HCT116 (cell line): ENCODE measurements around the gene SH3PXD2A. TPM values are rescaled to one million over a fixed set of nuclear protein-coding genes. Genes with fewer than 3 reads are reported as not detected.

Experiments used
- ATAC-seq: fragments of 200-7000 bp; cut with Tn5 transposase; 2 replicates; pipeline ENCODE4 v1.9.1; 2020; ENCODE audit warnings: mild to moderate bottlenecking, moderate library complexity
- BruUV-seq: library from RNA; stranded (reverse); fragments of 400-500 nt; replicated peaks from 2 replicates; lab custom pipeline; 2021; lab: Mats Ljungman, UMichigan
- CTCF ChIA-PET: fragments of 300-600 bp; sonication (Branson Sonifier 250); formaldehyde crosslinking; loops from one replicate; lab custom pipeline; 2021; ENCODE audit warnings: antibody characterized with exemption; lab: Charles Lee
- POLR2A ChIA-PET: fragments of 300-600, 350-600 bp; sonication (Branson Sonifier 250); formaldehyde crosslinking; loops from one replicate; lab custom pipeline; 2021; ENCODE audit warnings: antibody characterized with exemption; lab: Charles Lee
- RAD21 ChIA-PET, 2 experiments: fragments of 300-600 bp; sonication (Branson Sonifier 250); formaldehyde crosslinking; loops; one replicate each; lab custom pipeline; 2023; ENCODE audit warnings: low total read pairs in 2 of 2; ENCODE audit not compliant: uncharacterized antibody in 2 of 2, unreplicated experiment in 2 of 2, low non-redundant PET in 1 of 2; lab: Charles Lee
- DNase-seq: peaks from one replicate; pipeline ENCODE4 v3.0.0-alpha.2; 2010; ENCODE audit warnings: low read depth, low spot score
- H2AFZ ChIP-seq: fragments of 200-600 bp; shearing (Covaris generic), sonication (generic); 2 replicates; pipeline ENCODE4 v1.6.1; 2017; ENCODE audit warnings: low read depth, mixed run types, mixed read lengths, antibody characterized with exemption, low read length; ENCODE audit not compliant: poor library complexity, severe bottlenecking
- H3K27ac ChIP-seq: 2 replicates; pipeline ENCODE4 v1.5.1; 2012; ENCODE audit warnings: low read depth, low read length
- H3K27me3 ChIP-seq: fragments of 200-600 bp; sonication (generic); 2 replicates; pipeline ENCODE4 v1.6.1; 2016; ENCODE audit warnings: mixed run types, low read length, mixed read lengths; ENCODE audit not compliant: insufficient read depth
- H3K36me3 ChIP-seq, 2 experiments: fragments of 200-500 bp in 1 of 2; fragments of 200-600 bp in 1 of 2; sonication (Bioruptor generic) in 1 of 2; sonication (generic) in 1 of 2; 2 replicates each; pipeline versions ENCODE4 v1.5.1 to v1.6.1; 2014 to 2016; ENCODE audit warnings: low read length in 2 of 2, inconsistent platforms in 1 of 2, mixed read lengths in 1 of 2, mixed run types in 1 of 2; ENCODE audit not compliant: insufficient read depth in 2 of 2, control insufficient read depth in 1 of 2
- H3K4me1 ChIP-seq, 2 experiments: fragments of 200-600 bp in 1 of 2; sonication (generic) in 1 of 2; 2 replicates each; pipeline versions ENCODE4 v1.5.1 to v1.6.1; 2012 to 2017; ENCODE audit warnings: low read length in 2 of 2, inconsistent platforms in 1 of 2, mild to moderate bottlenecking in 1 of 2, mixed read lengths in 1 of 2, mixed run types in 1 of 2, moderate library complexity in 1 of 2; ENCODE audit not compliant: insufficient read depth in 2 of 2, control insufficient read depth in 1 of 2
- H3K4me2 ChIP-seq: fragments of 200-600 bp; sonication (generic); 2 replicates; pipeline ENCODE4 v1.6.1; 2017; ENCODE audit warnings: mixed run types, low read length, mixed read lengths
- H3K4me3 ChIP-seq, 2 experiments: fragments of 200-600 bp in 1 of 2; sonication (generic) in 1 of 2; replicated peaks in 1 of 2; 2 replicates each; pipeline ENCODE4 v1.5.1; 2011 to 2016; ENCODE audit warnings: low read length in 2 of 2, control low read depth in 1 of 2, low read depth in 1 of 2, mild to moderate bottlenecking in 1 of 2, mixed read lengths in 1 of 2, mixed run types in 1 of 2
- H3K79me2 ChIP-seq: fragments of 200-600 bp; sonication (generic); 2 replicates; pipeline ENCODE4 v1.6.1; 2017; ENCODE audit warnings: mild to moderate bottlenecking, mixed run types, low read length, moderate library complexity, mixed read lengths; ENCODE audit not compliant: insufficient read depth
- H3K9ac ChIP-seq: fragments of 200-600 bp; sonication (generic); 2 replicates; pipeline ENCODE4 v1.6.1; 2016; ENCODE audit warnings: low read length, mixed read lengths
- H3K9me2 ChIP-seq: fragments of 200-600 bp; sonication (generic), shearing (Covaris generic); 2 replicates; pipeline ENCODE4 v1.6.1; 2017; ENCODE audit warnings: mixed run types, mild to moderate bottlenecking, moderate library complexity; ENCODE audit not compliant: insufficient read depth
- H3K9me3 ChIP-seq, 2 experiments: fragments of 200-500 bp in 1 of 2; fragments of 200-600 bp in 1 of 2; sonication (Bioruptor generic) in 1 of 2; sonication (generic) in 1 of 2; 2 replicates each; pipeline ENCODE4 v1.6.1; 2014 to 2017; ENCODE audit warnings: low read length in 2 of 2, mixed read lengths in 2 of 2, inconsistent platforms in 1 of 2, low read depth in 1 of 2, mild to moderate bottlenecking in 1 of 2, mixed run types in 1 of 2, moderate library complexity in 1 of 2; ENCODE audit not compliant: control insufficient read depth in 1 of 2, insufficient read depth in 1 of 2
- H4K20me1 ChIP-seq: fragments of 200-600 bp; sonication (generic), shearing (Covaris generic); 2 replicates; pipeline ENCODE4 v1.6.1; 2017; ENCODE audit warnings: mixed run types, mild to moderate bottlenecking, moderate library complexity; ENCODE audit not compliant: insufficient read depth
- ATF3 ChIP-seq: IDR thresholded peaks from 2 replicates; pipeline ENCODE4 v1.6.1; 2012
- CBX3 ChIP-seq: IDR thresholded peaks from 2 replicates; pipeline ENCODE4 v1.6.1; 2012; ENCODE audit warnings: low read depth
- CTCF ChIP-seq, 3 experiments: fragments of 200-600 bp in 1 of 3; sonication (generic) in 1 of 3; IDR thresholded peaks in 2 of 3; conservative IDR thresholded peaks in 1 of 3; 2 replicates each; pipeline ENCODE4 v1.5.1; 2012 to 2017; ENCODE audit warnings: low read depth in 2 of 3, low read length in 2 of 3, antibody characterized with exemption in 1 of 3, borderline replicate concordance in 1 of 3, control low read depth in 1 of 3, mild to moderate bottlenecking in 1 of 3, mixed read lengths in 1 of 3, mixed run types in 1 of 3, moderate library complexity in 1 of 3; ENCODE audit not compliant: insufficient read depth in 1 of 3
- EGR1 ChIP-seq: IDR thresholded peaks from 2 replicates; pipeline ENCODE4 v1.6.1; 2012; ENCODE audit warnings: low read depth
- ELF1 ChIP-seq: IDR thresholded peaks from 2 replicates; pipeline ENCODE4 v1.6.1; 2012; ENCODE audit warnings: low read depth, borderline replicate concordance
- EZH2 ChIP-seq: fragments of 200-600 bp; sonication (generic); IDR thresholded peaks from 2 replicates; pipeline ENCODE4 v1.6.1; 2017; ENCODE audit warnings: antibody characterized with exemption, mixed run types
- EZH2phosphoT487 ChIP-seq: fragments of 200-600 bp; IDR thresholded peaks from 2 replicates; pipeline ENCODE4 v1.6.1; 2018; ENCODE audit warnings: antibody characterized with exemption, borderline replicate concordance
- JUND ChIP-seq: IDR thresholded peaks from 2 replicates; pipeline ENCODE4 v1.6.1; 2012
- MAX ChIP-seq: IDR thresholded peaks from 2 replicates; pipeline ENCODE4 v1.6.1; 2012
- POLR2A ChIP-seq: IDR thresholded peaks from 2 replicates; pipeline ENCODE4 v1.7.0; 2011; ENCODE audit warnings: borderline replicate concordance; ENCODE audit not compliant: insufficient read depth, insufficient read length; ENCODE audit errors: extremely low read depth
- POLR2AphosphoS5 ChIP-seq: IDR thresholded peaks from 2 replicates; pipeline ENCODE4 v1.6.1; 2011; ENCODE audit warnings: mild to moderate bottlenecking, low read depth, low read length, moderate library complexity
- SP1 ChIP-seq: IDR thresholded peaks from 2 replicates; pipeline ENCODE4 v1.6.1; 2012; ENCODE audit warnings: low read depth
- SRF ChIP-seq: IDR thresholded peaks from 2 replicates; pipeline ENCODE4 v1.6.1; 2012; ENCODE audit warnings: low read depth
- TCF7L2 ChIP-seq: IDR thresholded peaks from 2 replicates; pipeline ENCODE4 v1.7.0; 2011; ENCODE audit warnings: borderline replicate concordance, inconsistent platforms; ENCODE audit not compliant: insufficient read depth, insufficient read length; ENCODE audit errors: extremely low read depth
- YY1 ChIP-seq: IDR thresholded peaks from 2 replicates; pipeline ENCODE4 v1.6.1; 2011; ENCODE audit warnings: low read length, low read depth, moderate library complexity, mild to moderate bottlenecking; ENCODE audit not compliant: insufficient replicate concordance; ENCODE audit errors: extremely low read depth
- ZBTB33 ChIP-seq: IDR thresholded peaks from 2 replicates; pipeline ENCODE4 v1.6.1; 2011; ENCODE audit warnings: mild to moderate bottlenecking, low read length, moderate library complexity; ENCODE audit not compliant: insufficient replicate concordance; ENCODE audit errors: extremely low read depth
- ZFX ChIP-seq: fragments of 450-650 bp; IDR thresholded peaks from 2 replicates; pipeline ENCODE4 v1.6.1; 2017
- ZNF274 ChIP-seq: fragments of 200-500 bp; sonication (Bioruptor generic); IDR thresholded peaks from 2 replicates; pipeline ENCODE4 v1.6.1; 2014; ENCODE audit warnings: mild to moderate bottlenecking, low read depth, low read length, inconsistent platforms
- intact Hi-C: fragments of 100-400 bp; cut with micrococcal nuclease; formaldehyde crosslinking; loops from 2 replicates; pipeline ENCODE4 v1.10.0; 2022
- total RNA-seq: library from RNA; stranded (reverse); gene quantifications from one replicate; pipeline ENCODE4 v1.2.1, GENCODE V29; 2021; ENCODE audit not compliant: unreplicated experiment

SH3PXD2A gene
- total RNA-seq, 1 experiment from 2014 or later = 8.7 TPM

- Histone ChIP-seq H3K9me3 (no peaks in the 10 kb centered on the region), H3K36me3 (no peaks in the 10 kb centered on the region), H3K79me2 (no peaks in the 10 kb centered on the region), H2AFZ (no peak overlapping the region), H3K4me1 (peaks cover 6 to 8% of the 10 kb centered on the region in 2 experiments; a peak in 3 of 4 replicates), H3K9ac (no peak overlapping the region), H3K27ac (no peak overlapping the region), H4K20me1 (no peaks in the 10 kb centered on the region), H3K4me2 (no peak overlapping the region), H3K4me3 (no peak overlapping the region), H3K27me3 (no peaks in the 10 kb centered on the region)
- POLR2A ChIA-PET = no interaction called here
- RAD21 ChIA-PET = no interaction called here
- intact Hi-C loops = no loop called here
- CTCF ChIA-PET = no interaction called here
- TF ChIP-seq ZFX (no peak), SRF (no peak)
- TF ChIP-seq, all 23 proteins: peak for 0
- no TSS peak for BruUV-seq
- ATAC-seq (no peak), DNase-seq (no peak)
- H3K9me2 ChIP-seq = no peaks in the 10 kb centered on the region
Observed at GRCh38 chr10:103673606-103674005, 181.8 kb downstream of the SH3PXD2A start.

- H3K4me2 ChIP-seq = no peak overlapping the region
- H2AFZ ChIP-seq = no peak overlapping the region
- peaks cover 6 to 8% of the 10 kb centered on the region in 2 experiments; a peak in 3 of 4 replicates for H3K4me1 ChIP-seq
- no peaks in the 10 kb centered on the region for H3K9me2 ChIP-seq
- no peaks in the 10 kb centered on the region for H3K79me2 ChIP-seq
- no peaks in the 10 kb centered on the region for H3K27me3 ChIP-seq
- ChIA-PET RAD21 (no interaction called here), POLR2A (no interaction called here), CTCF (interaction anchor here (0.6 to 0.8 kb wide), 2 partner anchors 14 to 71 kb away, joined by 3 read pairs; no protein-coding TSS in a partner anchor)
- no peak overlapping the region for H3K4me3 ChIP-seq
- no peak overlapping the region for H3K27ac ChIP-seq
- no peaks in the 10 kb centered on the region for H3K36me3 ChIP-seq
- BruUV-seq = no TSS peak
- no peaks in the 10 kb centered on the region for H3K9me3 ChIP-seq
- H3K9ac ChIP-seq = no peak overlapping the region
- no peak for ATAC-seq
- intact Hi-C loops = no loop called here
- no peaks in the 10 kb centered on the region for H4K20me1 ChIP-seq
- DNase-seq = no peak
- TF ChIP-seq MAX (no peak), CTCF (IDR thresholded peaks at IDR 0.05 in 2 of 3, conservative IDR thresholded peaks at IDR 0.05 in 1 of 3; ENCODE audit: borderline replicate concordance in 1 of 3, insufficient read depth in 1 of 3, low read depth in 2 of 3, low read length in 2 of 3) (no peak), ATF3 (no peak), JUND (no peak), CBX3 (no peak), ZNF274 (no peak), SRF (no peak), ZBTB33 (no peak), ZFX (no peak), YY1 (no peak), POLR2A (no peak), EZH2 (no peak), TCF7L2 (no peak), POLR2AphosphoS5 (no peak), EGR1 (no peak), EZH2phosphoT487 (no peak), ELF1 (no peak), SP1 (no peak)
Observed at GRCh38 chr10:103672345-103672744, 183.0 kb downstream of the SH3PXD2A start.
